ENCODE results near the gene RSBN1. TPM values are rescaled to one million over a fixed set of nuclear protein-coding genes. Genes with fewer than 3 reads are reported as not detected.

Gene RSBN1
- total and polyA plus RNA-seq, 9 of the 15 experiments (the other 6 are each of a cell fraction or from before 2014, with no cell fraction given): 4.5 to 24.3 (median 13.0) TPM

DNA sequence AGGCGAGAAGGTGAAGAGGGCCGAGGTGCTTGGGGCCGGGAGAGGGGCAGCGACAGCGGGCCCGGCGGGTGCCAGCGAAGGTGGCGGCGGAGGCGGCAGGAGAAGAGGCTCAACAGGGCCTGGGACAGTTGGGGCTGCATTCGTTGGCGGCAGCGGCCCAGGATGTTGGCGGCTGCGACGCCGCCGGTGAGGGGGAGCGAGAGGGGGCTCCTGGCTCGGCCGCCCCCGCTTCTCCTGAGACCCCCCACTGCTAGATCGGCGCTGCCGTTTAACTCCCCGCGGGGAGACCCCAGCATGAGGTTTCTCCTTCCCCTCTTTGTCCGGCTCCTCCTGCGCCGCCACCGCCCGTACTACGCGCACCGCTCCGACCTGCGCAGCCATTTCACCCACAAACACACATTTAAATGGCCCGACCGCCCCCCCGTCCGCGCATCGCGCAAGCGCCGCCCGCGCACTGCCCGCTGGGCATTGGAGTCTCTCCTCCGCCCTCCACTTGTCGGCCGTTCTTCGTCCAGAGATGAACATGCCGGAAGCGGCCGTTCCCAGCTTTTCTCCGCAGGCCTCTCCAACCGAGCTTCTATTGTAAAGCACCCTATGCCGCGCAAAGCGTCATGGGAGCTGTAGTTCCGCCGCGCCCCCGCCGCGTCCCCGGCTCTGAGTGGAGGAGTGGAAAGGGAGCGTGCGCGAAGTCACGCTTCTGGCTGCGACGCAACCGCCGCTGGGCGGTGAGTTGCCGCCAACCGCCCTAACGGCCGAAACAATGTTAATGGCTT lies at the start of gene RSBN1 (continued):
- TF ChIP-seq, protein P1, sequence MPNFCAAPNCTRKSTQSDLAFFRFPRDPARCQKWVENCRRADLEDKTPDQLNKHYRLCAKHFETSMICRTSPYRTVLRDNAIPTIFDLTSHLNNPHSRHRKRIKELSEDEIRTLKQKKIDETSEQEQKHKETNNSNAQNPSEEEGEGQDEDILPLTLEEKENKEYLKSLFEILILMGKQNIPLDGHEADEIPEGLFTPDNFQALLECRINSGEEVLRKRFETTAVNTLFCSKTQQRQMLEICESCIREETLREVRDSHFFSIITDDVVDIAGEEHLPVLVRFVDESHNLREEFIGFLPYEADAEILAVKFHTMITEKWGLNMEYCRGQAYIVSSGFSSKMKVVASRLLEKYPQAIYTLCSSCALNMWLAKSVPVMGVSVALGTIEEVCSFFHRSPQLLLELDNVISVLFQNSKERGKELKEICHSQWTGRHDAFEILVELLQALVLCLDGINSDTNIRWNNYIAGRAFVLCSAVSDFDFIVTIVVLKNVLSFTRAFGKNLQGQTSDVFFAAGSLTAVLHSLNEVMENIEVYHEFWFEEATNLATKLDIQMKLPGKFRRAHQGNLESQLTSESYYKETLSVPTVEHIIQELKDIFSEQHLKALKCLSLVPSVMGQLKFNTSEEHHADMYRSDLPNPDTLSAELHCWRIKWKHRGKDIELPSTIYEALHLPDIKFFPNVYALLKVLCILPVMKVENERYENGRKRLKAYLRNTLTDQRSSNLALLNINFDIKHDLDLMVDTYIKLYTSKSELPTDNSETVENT (CRISPR knock-in tag; IDR thresholded peaks at IDR 0.05): no peak; the same call in none of the 2 replicates
- no peak for TF ChIP-seq EWSR1 (IDR thresholded peaks at IDR 0.05; ENCODE audit: borderline replicate concordance, low read depth, partially characterized antibody)
- TF ChIP-seq ETS2 (tag; IDR thresholded peaks at IDR 0.05; ENCODE audit: borderline replicate concordance, poor library complexity, severe bottlenecking): no peak
- no peak for TF ChIP-seq ADNP (tag; IDR thresholded peaks at IDR 0.05)
- TF ChIP-seq CXXC5 (CRISPR knock-in tag; IDR thresholded peaks at IDR 0.05): peak; percentile 99
- TF ChIP-seq, protein P2, sequence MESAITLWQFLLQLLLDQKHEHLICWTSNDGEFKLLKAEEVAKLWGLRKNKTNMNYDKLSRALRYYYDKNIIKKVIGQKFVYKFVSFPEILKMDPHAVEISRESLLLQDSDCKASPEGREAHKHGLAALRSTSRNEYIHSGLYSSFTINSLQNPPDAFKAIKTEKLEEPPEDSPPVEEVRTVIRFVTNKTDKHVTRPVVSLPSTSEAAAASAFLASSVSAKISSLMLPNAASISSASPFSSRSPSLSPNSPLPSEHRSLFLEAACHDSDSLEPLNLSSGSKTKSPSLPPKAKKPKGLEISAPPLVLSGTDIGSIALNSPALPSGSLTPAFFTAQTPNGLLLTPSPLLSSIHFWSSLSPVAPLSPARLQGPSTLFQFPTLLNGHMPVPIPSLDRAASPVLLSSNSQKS (CRISPR knock-in tag; IDR thresholded peaks at IDR 0.05): no peak
- TF ChIP-seq ZKSCAN3 (CRISPR knock-in tag; IDR thresholded peaks at IDR 0.05): no peak
- TF ChIP-seq, protein P3, sequence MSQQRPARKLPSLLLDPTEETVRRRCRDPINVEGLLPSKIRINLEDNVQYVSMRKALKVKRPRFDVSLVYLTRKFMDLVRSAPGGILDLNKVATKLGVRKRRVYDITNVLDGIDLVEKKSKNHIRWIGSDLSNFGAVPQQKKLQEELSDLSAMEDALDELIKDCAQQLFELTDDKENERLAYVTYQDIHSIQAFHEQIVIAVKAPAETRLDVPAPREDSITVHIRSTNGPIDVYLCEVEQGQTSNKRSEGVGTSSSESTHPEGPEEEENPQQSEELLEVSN (IDR thresholded peaks at IDR 0.05; ENCODE audit: borderline replicate concordance in 1 of 2, extremely low read depth in 1 of 2, insufficient read depth in 1 of 2, insufficient read length in 1 of 2, low read depth in 1 of 2, low read length in 1 of 2, poor library complexity in 1 of 2, severe bottlenecking in 1 of 2): peak; percentile 97 to 98
- TF ChIP-seq, protein P4, sequence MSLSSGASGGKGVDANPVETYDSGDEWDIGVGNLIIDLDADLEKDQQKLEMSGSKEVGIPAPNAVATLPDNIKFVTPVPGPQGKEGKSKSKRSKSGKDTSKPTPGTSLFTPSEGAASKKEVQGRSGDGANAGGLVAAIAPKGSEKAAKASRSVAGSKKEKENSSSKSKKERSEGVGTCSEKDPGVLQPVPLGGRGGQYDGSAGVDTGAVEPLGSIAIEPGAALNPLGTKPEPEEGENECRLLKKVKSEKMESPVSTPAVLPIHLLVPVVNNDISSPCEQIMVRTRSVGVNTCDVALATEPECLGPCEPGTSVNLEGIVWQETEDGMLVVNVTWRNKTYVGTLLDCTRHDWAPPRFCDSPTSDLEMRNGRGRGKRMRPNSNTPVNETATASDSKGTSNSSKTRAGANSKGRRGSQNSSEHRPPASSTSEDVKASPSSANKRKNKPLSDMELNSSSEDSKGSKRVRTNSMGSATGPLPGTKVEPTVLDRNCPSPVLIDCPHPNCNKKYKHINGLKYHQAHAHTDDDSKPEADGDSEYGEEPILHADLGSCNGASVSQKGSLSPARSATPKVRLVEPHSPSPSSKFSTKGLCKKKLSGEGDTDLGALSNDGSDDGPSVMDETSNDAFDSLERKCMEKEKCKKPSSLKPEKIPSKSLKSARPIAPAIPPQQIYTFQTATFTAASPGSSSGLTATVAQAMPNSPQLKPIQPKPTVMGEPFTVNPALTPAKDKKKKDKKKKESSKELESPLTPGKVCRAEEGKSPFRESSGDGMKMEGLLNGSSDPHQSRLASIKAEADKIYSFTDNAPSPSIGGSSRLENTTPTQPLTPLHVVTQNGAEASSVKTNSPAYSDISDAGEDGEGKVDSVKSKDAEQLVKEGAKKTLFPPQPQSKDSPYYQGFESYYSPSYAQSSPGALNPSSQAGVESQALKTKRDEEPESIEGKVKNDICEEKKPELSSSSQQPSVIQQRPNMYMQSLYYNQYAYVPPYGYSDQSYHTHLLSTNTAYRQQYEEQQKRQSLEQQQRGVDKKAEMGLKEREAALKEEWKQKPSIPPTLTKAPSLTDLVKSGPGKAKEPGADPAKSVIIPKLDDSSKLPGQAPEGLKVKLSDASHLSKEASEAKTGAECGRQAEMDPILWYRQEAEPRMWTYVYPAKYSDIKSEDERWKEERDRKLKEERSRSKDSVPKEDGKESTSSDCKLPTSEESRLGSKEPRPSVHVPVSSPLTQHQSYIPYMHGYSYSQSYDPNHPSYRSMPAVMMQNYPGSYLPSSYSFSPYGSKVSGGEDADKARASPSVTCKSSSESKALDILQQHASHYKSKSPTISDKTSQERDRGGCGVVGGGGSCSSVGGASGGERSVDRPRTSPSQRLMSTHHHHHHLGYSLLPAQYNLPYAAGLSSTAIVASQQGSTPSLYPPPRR (CRISPR knock-in tag; IDR thresholded peaks at IDR 0.05; ENCODE audit: borderline replicate concordance): no peak
- TF ChIP-seq, protein P5, sequence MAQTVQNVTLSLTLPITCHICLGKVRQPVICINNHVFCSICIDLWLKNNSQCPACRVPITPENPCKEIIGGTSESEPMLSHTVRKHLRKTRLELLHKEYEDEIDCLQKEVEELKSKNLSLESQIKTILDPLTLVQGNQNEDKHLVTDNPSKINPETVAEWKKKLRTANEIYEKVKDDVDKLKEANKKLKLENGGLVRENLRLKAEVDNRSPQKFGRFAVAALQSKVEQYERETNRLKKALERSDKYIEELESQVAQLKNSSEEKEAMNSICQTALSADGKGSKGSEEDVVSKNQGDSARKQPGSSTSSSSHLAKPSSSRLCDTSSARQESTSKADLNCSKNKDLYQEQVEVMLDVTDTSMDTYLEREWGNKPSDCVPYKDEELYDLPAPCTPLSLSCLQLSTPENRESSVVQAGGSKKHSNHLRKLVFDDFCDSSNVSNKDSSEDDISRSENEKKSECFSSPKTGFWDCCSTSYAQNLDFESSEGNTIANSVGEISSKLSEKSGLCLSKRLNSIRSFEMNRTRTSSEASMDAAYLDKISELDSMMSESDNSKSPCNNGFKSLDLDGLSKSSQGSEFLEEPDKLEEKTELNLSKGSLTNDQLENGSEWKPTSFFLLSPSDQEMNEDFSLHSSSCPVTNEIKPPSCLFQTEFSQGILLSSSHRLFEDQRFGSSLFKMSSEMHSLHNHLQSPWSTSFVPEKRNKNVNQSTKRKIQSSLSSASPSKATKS (CRISPR knock-in tag; IDR thresholded peaks at IDR 0.05): no peak
- TF ChIP-seq MTA1 (IDR thresholded peaks at IDR 0.05; ENCODE audit: borderline replicate concordance): no peak; the same call in 1 of the 2 replicates
- TF ChIP-seq ZSCAN32 (CRISPR knock-in tag; IDR thresholded peaks at IDR 0.05): no peak
- peak; percentile 70; the same call in 1 of the 2 replicates for TF ChIP-seq TCF7L2 (IDR thresholded peaks at IDR 0.05; ENCODE audit: low read depth, low read length)
